ENCODE data around the gene ASB8. TPM values are rescaled to one million over a fixed set of nuclear protein-coding genes. Genes with fewer than 3 reads are reported as not detected.
"Not testable (repeated sequence)": the region's sequence is repeated elsewhere in the genome, so short reads cannot be mapped to it uniquely, and the experiment has no call there.

Gene ASB8
- polyA plus RNA-seq, 3 donors from 2014 or later = 68.0 to 140 (median 84.2) TPM

GRCh38 chr12:48121522-48121921 is 35.8 kb downstream of the ASB8 start:
- Mint-ChIP-seq H3K36me3 (peaks cover 0 to 5% (median 4%) of the 10 kb centered on the region in 3 donors), H3K27ac (no peak overlapping the region), H3K27me3 (ENCODE audit: low read depth in 3 of 3) (peaks cover 0 to 3% (median 2%) of the 10 kb centered on the region in 3 donors), H3K4me3 (no peak overlapping the region), H3K4me1 (peaks cover 9 to 23% of the 10 kb centered on the region in 2 donors), H3K9me3 (no peaks in the 10 kb centered on the region)
- no peak for DNase-seq

GRCh38 chr12:48119834-48120195 is 37.5 kb downstream of the ASB8 start:
- H3K4me1 Mint-ChIP-seq = peaks cover 9 to 23% of the 10 kb centered on the region in 2 donors
- no peaks in the 10 kb centered on the region for H3K36me3 Mint-ChIP-seq
- H3K27me3 Mint-ChIP-seq (ENCODE audit: low read depth in 3 of 3) = peaks cover 0 to 4% (median 3%) of the 10 kb centered on the region in 3 donors
- no peak for DNase-seq
- H3K4me3 Mint-ChIP-seq = peak overlapping the region; percentile 32 to 94 (median 85)
- H3K9me3 Mint-ChIP-seq = no peaks in the 10 kb centered on the region
- peak overlapping the region in 1 of 6 donors; percentile 60 for H3K27ac Mint-ChIP-seq

GRCh38 chr12:48119078-48119833 is 38.1 kb downstream of the ASB8 start, which contains the start of gene PFKM:
Gene PFKM, plus strand, starts transcription at chr12:48119364. Its CDS starts 3,411 bp downstream, at chr12:48122775.
- H3K4me1 Mint-ChIP-seq = peaks cover 9 to 23% of the 10 kb centered on the region in 2 donors
- no peaks in the 10 kb centered on the region for H3K9me3 Mint-ChIP-seq
- H3K27ac Mint-ChIP-seq = peak within 1 kb of the TSS in 4 of 6 donors; percentile 10 to 60 (median 48)
- peak within 1 kb of the TSS; percentile 82 to 94 (median 85) for H3K4me3 Mint-ChIP-seq
- peaks cover 0 to 4% (median 3%) of the 10 kb centered on the region in 3 donors for H3K27me3 Mint-ChIP-seq (ENCODE audit: low read depth in 3 of 3)
- peak; percentile 22 to 33 (median 31) for DNase-seq
- H3K36me3 Mint-ChIP-seq = no peaks in the 10 kb centered on the region

GRCh38 chr12:48118284-48118871 is 38.9 kb downstream of the ASB8 start:
- Mint-ChIP-seq H3K36me3 (no peaks in the 10 kb centered on the region), H3K27me3 (ENCODE audit: low read depth in 3 of 3) (peaks cover 0 to 4% (median 3%) of the 10 kb centered on the region in 3 donors), H3K27ac (peak overlapping the region in 2 of 6 donors; percentile 43 to 60), H3K4me3 (peak overlapping the region; percentile 82 to 94 (median 85)), H3K9me3 (no peaks in the 10 kb centered on the region), H3K4me1 (peaks cover 9 to 23% of the 10 kb centered on the region in 2 donors)
- DNase-seq = no peak

GRCh38 chr12:48115957-48116356 is 41.4 kb downstream of the ASB8 start:
- Mint-ChIP-seq H3K4me3 (no peak overlapping the region), H3K36me3 (no peaks in the 10 kb centered on the region), H3K27me3 (ENCODE audit: low read depth in 3 of 3) (peaks cover 0 to 4% (median 3%) of the 10 kb centered on the region in 3 donors), H3K9me3 (no peaks in the 10 kb centered on the region), H3K27ac (no peak overlapping the region), H3K4me1 (peaks cover 9 to 23% of the 10 kb centered on the region in 2 donors)
- no peak for DNase-seq

GRCh38 chr12:48111312-48111693 is 46.0 kb downstream of the ASB8 start:
- not testable (repeated sequence) for DNase-seq, H3K4me3 Mint-ChIP-seq

GRCh38 chr12:48110691-48111311 is 46.5 kb downstream of the ASB8 start:
- no peaks in the 10 kb centered on the region for H3K36me3 Mint-ChIP-seq
- no peak overlapping the region for H3K27ac Mint-ChIP-seq
- peaks cover 3 to 10% (median 5%) of the 10 kb centered on the region in 3 donors for H3K27me3 Mint-ChIP-seq (ENCODE audit: low read depth in 3 of 3)
- no peak for DNase-seq
- peaks cover 13 to 18% of the 10 kb centered on the region in 2 donors for H3K4me1 Mint-ChIP-seq
- H3K4me3 Mint-ChIP-seq = no peak overlapping the region
- no peaks in the 10 kb centered on the region for H3K9me3 Mint-ChIP-seq

More at GRCh38 chr12:48111312-48111693, 46.0 kb downstream of the ASB8 start:
- H3K36me3 Mint-ChIP-seq; H3K27me3 Mint-ChIP-seq (ENCODE audit: low read depth in 3 of 3); H3K27ac Mint-ChIP-seq; H3K9me3 Mint-ChIP-seq: not testable (repeated sequence)
- H3K4me1 Mint-ChIP-seq = peaks cover 11 to 14% of the 10 kb centered on the region in 2 donors

GRCh38 chr12:48109424-48109823 is 47.9 kb downstream of the ASB8 start:
- Mint-ChIP-seq H3K27me3 (ENCODE audit: low read depth in 3 of 3) (peaks cover 7 to 16% (median 12%) of the 10 kb centered on the region in 3 donors), H3K9me3 (no peaks in the 10 kb centered on the region), H3K4me1 (peaks cover 23 to 29% of the 10 kb centered on the region in 2 donors), H3K4me3 (no peak overlapping the region), H3K27ac (peak overlapping the region in 1 of 6 donors; percentile 35), H3K36me3 (no peaks in the 10 kb centered on the region)
- no peak for DNase-seq

GRCh38 chr12:48106681-48107613 is 50.4 kb downstream of the ASB8 start:
- no peak for DNase-seq
- H3K4me1 Mint-ChIP-seq = peaks cover 32 to 44% of the 10 kb centered on the region in 2 donors

GRCh38 chr12:48105867-48106680 is 51.2 kb downstream of the ASB8 start, which contains the start of gene SENP1:
Gene SENP1, minus strand, starts transcription at chr12:48106079. Its CDS starts 4,607 bp downstream, at chr12:48101472.
- Mint-ChIP-seq H3K4me1 (peaks cover 32 to 44% of the 10 kb centered on the region in 2 donors), H3K4me3 (peak within 1 kb of the TSS; percentile 87 to 98 (median 94)), H3K9me3 (no peaks in the 10 kb centered on the region), H3K27me3 (ENCODE audit: low read depth in 3 of 3) (peaks cover 7 to 16% (median 13%) of the 10 kb centered on the region in 3 donors), H3K36me3 (no peaks in the 10 kb centered on the region), H3K27ac (peak within 1 kb of the TSS; percentile 93 to 98 (median 98))
- DNase-seq = peak; percentile 90 to 92 (median 90)

More at GRCh38 chr12:48106681-48107613, 50.4 kb downstream of the ASB8 start:
- H3K36me3 Mint-ChIP-seq = no peaks in the 10 kb centered on the region
- peak overlapping the region; percentile 93 to 98 (median 98) for H3K27ac Mint-ChIP-seq
- H3K9me3 Mint-ChIP-seq = no peaks in the 10 kb centered on the region
- peak overlapping the region; percentile 87 to 98 (median 94) for H3K4me3 Mint-ChIP-seq
- H3K27me3 Mint-ChIP-seq (ENCODE audit: low read depth in 3 of 3) = peaks cover 7 to 16% (median 13%) of the 10 kb centered on the region in 3 donors

GRCh38 chr12:48105321-48105866 is 51.9 kb downstream of the ASB8 start:
- Mint-ChIP-seq H3K27ac (peak overlapping the region; percentile 93 to 97 (median 94)), H3K27me3 (ENCODE audit: low read depth in 3 of 3) (peaks cover 7 to 16% (median 13%) of the 10 kb centered on the region in 3 donors), H3K4me1 (peaks cover 32 to 44% of the 10 kb centered on the region in 2 donors), H3K4me3 (peak overlapping the region; percentile 87 to 98 (median 94)), H3K9me3 (no peaks in the 10 kb centered on the region), H3K36me3 (no peaks in the 10 kb centered on the region)
- peak in 1 of 3 donors; percentile 47 for DNase-seq

- H3K36me3 Mint-ChIP-seq = no peaks in the 10 kb centered on the region
- no peak for DNase-seq
- no peaks in the 10 kb centered on the region for H3K9me3 Mint-ChIP-seq
- H3K27me3 Mint-ChIP-seq (ENCODE audit: low read depth in 3 of 3) = peaks cover 7 to 13% (median 11%) of the 10 kb centered on the region in 3 donors
- H3K27ac Mint-ChIP-seq = peak overlapping the region; percentile 93 to 97 (median 94)
- H3K4me1 Mint-ChIP-seq = peaks cover 32 to 44% of the 10 kb centered on the region in 2 donors
- H3K4me3 Mint-ChIP-seq = peak overlapping the region; percentile 87 to 98 (median 94)
Measured at GRCh38 chr12:48104531-48104930, 52.8 kb downstream of the ASB8 start.

Data from immature natural killer cell (primary cell).